ENCODE results near the gene P2RY2.
"Not testable (repeated sequence)": the region's sequence is repeated elsewhere in the genome, so short reads cannot be mapped to it uniquely, and the experiment has no call there.

The P2RY2 gene

DNA sequence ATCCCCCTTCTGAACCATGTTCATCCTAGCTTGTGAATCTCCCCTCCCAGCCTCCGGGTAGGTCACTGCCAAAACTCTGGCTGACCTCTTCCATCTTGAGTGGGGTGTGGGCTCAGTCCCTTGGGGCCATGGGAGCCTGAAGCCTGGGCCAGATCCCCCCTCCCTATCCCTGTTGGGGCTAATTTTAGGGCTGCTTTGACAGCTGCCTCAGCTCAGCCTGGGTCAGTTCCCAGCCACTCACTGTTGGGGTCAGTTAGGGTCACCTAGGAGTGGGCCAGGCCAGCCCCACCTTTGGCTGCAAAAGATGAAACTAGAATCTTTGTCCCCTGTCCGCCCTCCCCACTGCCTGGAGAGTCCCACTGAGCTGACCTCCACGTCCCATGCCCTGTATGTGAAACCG is 29.8 kb upstream of the P2RY2 start:
- DNase-seq = no peak

DNA sequence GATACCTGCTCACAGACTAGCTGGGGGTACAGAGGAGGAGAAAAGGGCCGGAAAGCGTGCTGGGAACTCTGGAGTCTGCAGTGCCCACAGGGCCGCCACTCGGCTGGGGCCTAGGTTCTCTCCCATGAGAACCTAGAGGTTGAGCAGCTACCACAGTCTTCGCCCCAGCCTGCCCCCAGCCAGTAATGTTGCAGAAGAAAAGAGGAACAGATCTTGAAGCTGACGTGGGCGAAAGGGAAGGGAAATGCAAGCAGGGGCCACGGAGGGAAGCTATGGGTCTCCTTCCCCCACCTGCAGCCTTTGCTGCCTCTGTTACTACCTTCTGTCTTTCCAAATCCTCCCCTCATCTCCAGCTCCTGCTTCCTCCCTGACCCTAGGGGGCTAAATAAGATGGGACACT is 28.8 kb upstream of the P2RY2 start:
- DNase-seq = peak; percentile 93

DNA sequence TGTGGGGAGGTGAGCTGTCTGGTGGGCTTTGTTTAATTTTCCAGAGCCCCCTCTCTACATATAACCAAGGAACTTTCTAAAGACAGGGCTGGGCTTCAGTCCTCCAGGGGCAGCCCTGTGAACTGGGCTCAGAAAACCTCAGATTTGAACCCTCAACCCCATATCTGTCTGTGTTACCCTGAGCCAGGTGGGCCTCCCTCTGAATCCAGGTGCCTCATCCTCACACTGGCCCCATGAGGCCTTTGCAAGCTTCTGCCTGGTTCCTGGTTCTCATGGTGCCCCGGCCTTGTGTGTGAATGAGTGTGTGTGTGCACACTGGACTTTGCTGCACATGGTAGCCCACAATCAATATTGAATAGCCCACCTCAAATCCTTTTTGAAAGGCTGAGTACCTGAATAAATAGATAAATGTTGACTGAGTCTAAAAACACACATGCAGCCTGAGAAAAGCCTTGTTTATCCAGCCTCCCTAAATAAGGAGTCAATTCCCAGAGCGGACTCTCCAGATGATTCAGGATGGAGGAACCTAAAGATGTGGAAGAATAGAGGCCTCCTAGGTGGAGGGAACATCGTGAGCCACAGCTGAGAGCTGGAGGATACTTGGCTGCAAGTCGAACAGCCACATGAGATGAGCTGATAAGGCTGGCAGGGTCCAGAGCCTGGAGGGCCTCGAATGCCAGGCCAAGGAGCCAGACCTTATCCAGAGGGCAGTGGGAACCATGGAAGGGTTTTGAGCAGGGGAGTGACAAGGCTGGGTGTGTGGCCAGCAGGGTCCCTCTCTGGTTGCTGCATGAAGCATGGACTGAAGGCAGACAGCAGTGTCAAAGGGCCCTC is 28.1 kb upstream of the P2RY2 start:
- DNase-seq = no peak

DNA sequence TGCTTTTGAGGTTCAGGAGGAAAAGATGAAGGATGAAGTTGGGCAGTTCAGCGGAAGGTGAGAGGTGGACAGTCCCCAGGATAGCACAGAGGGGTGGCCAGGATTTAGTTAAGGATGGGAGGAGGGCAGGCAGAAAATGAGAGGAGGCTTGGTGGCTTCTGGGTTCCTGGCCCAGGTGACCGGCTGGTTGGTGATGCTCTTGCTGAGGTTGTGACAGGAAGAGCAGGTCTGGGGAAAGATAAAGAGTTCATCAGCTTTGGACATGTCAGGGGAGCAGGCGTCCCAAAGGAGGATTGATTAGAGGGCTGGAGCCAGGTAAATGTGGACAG is 27.6 kb upstream of the P2RY2 start:
- no peak for DNase-seq

DNA sequence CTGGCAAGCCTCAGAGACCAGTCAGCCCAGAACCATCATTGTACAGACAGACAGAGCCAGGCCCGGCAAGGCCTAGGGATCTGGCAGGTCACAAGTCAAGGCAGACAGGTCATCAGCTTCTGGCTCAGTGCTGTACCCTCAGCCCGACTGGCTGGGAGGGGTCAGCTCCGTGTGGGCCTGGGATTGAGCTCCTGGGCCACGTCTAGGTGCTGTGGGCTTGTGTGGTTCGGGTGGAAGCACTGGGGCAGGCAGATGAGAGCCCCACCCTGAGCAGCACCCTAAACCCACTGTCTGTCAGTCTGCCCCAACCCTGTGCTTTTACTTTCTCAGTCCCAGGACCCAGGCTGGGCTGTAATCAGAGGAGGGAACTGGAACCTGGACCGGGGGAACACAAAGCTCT is 26.9 kb upstream of the P2RY2 start:
- DNase-seq = no peak

DNA sequence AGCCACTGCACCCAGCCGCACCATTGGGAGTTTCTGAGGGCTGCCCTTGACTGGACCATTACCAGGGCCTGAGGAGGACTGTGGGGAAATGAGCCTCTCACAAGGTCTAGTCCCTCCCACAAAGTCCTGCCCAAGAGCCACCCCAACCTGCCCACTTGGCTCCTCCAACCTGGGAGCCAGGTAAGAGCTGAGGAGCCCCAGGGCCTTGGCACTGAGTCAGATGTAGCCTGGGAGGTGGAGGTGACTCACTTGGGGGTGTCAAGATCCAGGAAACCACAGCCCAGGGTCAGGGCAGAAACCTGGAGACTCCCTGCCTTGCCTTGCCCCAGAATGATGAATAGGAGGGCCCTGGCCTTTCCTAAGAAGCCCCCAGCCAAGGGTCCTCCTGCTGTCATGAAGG is 25.8 kb upstream of the P2RY2 start:
- DNase-seq = no peak

DNA sequence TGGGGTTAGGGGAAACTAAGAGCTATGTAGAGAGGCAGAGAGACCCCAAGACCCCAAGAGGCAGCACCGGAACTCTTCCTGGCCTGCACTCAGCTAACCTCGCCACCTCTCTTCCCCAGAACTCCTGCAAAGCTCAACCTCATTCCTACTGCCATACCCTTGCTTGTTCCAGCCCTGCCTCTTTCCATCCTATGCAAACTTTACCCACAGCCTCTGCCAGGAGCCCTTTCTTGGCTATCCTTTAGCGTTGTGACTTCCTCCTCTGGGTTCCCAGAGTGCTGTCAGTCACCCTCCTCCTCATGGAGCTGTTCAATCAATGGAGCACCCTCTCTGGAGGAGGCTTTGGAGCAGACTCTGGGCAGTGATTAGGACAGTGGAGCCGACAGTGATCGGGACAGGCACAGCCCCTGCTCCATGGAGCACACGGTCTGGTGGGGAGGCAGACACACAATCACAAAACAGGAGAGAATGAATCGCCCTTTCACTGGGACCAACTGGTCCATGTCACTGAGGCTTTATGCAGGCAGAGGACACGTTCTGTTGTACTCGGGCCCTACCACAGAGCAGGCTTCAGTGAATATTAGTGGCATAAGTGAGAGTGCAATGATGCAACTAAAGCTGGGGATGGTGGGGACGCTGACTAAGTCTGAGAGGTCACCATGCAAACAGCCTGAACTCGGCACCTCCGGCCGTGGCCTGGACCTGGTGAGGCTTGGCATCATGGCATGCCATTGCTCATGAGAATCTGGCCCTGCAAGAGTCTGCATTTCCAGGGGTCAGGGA is 24.6 kb upstream of the P2RY2 start:
- no peak for DNase-seq

DNA sequence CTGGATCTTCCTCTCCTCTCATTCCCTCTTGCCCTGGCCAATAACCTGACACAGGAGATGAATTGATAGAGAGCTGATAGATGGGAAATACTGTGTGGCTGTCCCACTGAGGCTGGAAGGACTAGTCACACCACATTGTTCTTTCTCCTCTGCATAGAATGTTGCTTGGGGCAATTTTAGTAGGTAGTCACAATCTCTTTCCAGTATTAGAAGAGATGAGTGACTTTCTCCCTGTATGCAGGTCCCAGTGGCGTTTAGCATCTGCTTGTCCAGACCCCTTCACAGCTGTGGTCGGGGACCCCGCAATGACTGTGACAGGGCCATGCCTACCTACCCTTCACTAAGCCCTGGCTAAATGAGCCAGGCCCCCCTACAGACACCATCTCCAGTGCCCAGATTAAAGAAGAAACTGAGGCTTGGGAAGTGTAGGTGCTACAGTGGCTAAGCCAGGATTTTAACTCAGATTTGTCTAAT is 24.0 kb upstream of the P2RY2 start:
- no peak for DNase-seq

DNA sequence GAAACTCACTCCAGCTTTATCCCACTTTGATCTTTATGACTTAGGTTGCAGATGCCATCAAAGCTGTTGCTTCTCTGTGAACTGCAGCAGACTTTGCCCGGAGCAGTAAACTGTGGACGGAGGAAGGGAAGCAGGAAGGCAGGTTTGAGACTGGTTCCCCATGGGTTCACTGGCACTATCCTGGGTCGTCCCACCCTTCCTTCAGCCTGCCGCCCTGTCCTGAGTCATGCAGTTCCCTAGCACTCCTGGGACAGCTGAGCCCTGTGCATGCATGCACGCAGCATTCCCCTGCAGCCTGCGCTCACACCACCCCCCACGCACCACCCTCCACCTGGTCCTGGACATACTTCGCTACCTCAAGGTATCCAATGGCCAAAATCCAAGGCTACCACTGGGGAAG is 23.5 kb upstream of the P2RY2 start:
- DNase-seq = no peak

DNA sequence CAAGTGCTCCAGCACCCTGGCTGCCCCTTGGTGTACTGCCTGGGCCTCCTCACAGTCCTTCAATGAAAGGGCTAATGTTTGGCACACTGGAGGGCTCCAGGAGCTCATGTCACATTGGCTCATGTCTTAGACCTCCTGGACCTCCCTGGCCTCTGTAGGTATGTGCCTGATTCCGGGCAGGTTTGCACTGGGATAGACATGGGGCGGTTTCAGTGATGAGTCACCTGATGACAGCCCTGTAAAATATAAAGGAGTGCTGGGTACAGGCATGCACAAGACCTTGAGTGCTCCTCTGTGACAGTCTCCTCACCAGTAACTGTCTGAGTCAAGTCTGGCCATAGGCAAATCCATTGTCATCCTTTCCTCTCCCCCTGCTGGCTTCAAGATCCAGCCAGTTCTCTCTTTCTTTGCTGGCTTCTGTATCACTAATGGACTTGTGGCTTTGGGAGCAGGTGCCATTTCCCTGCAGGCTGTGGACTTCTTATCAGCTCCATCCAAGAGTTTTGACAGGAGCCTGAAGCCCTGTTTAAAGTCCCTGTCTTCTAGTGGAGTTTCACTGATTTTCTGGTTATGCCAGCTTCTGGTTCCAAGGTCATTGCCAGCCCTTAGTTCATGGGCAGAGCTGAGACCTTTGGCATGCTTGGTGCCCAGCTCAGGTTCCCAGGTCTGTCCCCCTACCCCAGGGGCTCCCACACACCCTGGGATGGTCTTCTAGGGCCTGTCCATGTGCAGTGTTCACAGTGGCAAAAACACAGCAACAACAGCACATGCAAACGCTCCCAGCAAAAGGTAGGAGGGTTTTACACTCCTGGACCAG is 22.7 kb upstream of the P2RY2 start:
- DNase-seq = no peak

DNA sequence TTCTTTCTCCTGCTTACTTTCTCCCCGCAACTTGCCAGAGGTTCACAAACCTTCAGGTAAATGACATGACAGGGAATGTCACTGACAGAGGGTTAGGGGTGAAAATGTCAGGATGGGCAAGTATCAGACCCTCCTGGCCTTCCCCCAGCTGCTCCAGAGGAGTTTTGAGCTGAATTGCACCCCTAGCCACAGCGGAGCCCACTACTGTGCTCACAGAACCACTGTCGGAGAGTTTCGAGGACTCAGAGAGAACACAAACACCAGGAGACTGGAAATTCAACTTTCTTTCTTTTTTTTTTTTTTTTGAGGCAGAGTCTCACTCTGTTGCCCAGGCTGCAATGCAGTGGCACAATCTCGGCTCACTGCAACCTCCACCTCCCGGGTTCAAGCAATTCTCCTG is 21.5 kb upstream of the P2RY2 start:
- no peak for DNase-seq

DNA sequence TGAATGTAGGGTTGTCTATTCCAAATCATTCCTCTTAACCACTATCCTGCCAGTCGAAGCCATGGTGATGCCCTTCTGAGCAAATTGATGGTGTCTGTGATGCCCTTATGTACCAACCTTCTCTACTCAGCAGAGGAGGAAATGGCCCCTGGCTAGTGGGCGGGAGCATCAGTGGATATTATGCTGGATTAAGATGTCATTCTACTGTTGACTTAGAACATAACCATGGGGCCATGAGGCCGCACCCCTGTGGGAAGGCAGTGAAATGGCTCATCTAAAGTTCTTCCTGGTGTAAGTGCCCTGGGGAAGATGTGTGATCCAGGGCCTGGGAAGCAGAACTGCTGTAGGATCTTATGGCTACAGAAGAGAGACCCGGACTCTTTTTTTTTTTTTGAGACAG is 20.7 kb upstream of the P2RY2 start:
- DNase-seq = no peak

DNA sequence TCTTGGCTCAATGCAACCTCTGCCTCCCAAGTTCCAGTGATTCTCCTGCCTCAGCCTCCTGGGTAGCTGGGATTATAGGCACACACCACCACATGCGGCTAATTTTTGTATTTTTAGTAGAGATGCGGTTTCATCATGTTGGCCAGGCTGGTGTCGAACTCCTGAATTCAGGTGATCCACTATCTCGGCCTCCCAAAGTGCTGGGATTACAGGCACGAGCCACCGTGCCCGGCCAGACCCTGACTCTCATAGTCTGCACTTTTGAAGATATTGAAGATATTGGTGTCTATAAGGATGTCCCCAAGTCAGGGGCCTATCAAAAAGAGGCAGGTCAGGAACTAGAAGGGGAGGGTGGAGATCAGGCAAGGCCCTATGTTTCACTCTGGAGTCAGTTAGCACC is 20.3 kb upstream of the P2RY2 start:
- not testable (repeated sequence) for DNase-seq

DNA sequence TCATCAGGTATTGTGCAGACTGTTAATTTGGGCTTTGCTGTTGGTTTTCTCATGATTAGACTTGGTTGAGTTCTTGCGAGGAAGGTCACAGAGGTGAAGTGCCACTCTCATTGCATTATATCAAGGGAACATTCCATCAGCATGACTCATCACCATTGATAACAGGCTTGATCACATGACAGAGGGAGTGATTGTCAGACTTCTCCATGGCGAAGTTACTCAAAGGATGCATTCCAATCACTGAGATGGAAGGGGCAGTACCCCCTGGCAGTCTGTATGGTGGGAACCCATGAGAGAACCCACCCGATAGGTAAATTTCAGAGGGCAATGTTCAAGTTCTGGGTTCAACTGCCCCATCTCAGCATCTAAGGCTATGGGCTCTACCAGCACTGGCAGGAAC is 19.4 kb upstream of the P2RY2 start:
- DNase-seq = no peak

DNA sequence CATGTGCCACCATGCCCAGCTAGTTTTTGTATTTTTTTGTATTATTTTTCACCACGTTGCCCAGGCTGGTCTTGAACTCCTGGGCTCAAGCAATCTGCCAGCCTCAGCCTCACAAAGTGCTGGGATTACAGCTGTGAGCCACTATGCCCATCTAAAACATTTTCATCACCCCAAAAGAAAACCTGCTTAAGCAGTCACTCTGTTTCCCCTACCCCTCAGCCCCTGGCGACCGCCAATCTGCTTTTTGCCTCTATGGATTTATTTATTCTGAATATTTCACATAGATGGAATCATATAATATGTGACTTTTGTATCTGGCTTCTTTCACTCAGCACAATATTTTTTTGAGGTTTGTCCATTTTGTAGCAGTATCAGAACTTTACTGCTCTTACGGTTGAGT is 18.6 kb upstream of the P2RY2 start:
- no peak for DNase-seq

DNA sequence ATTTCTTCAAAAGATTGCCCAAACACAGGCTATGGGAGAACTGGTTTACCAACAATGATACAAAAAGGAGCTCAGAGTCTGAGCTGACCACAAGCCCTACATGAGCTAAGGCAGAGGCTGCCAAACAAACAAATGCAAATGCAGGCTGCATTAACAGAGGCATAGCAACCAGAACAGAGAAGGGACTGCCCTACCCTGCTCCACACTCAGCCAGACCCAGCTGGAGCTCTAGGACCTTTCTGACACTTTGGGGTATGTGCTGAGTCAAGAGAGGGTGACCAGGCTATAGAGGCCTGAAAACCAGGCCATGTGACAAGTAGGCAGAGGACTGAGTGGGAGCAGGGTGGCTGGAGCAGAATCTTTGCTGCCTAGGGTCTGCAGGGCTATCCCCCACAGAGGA is 17.8 kb upstream of the P2RY2 start:
- no peak for DNase-seq

DNA sequence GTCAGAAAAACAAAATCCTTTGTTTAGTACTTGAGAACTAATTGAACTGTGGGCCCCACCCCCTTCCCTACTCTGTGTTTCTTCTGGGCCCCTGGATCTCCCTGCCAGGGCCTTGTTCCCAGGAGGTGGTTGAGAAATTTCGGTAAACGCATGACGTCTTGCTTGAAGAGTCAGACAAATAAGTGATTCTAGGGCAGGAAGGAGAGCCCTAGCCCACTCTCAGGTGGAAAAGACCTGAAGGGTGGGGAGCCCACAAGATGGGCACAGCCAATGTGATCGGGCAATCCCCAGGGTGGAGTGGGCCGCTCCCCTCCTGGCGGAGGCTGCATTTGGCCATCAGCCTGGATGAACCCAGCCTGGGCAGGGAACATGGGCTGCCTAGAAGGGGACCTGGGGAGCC is 16.8 kb upstream of the P2RY2 start:
- DNase-seq = no peak

DNA sequence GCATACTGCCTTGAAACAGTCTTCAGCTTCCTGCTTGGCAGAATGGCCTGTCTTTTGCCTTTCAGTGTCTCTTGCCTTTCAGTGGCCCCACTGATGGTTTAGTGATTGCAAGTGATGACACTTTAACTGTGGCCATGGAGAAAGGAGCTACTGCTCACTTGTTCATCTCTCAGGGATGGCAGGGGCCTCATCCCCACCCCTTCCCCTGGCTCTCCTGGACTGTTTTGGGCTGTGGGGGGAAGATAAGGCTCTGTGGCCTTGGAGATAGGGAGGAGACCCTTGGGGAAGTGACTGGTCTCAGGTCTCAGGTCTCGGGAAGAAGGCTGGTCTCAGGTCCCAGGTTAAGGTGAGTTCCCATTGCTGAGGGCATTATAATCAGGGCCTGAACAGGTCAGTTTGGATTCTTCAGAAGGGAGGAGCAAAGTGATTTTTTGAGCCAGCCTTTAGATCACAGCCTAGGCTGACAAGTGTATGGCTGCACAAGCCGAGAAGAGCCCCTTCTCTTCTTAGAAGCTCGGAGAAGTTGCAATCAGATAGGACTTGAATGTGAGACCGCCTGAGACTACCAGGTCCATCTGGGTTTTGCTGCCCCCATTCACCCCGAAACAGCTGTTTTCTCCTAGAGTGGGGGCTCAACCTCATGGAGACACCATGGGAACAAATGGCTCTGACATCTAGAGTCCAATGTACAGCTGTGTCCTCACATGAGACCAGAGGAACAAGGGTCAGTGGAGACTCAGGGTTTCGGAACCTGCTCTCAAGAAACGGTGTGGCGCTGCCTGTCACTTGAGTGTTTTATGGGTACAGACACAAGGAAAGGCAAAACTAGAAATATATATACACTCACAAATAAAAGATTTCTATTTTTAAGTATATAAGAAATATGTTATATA is 15.9 kb upstream of the P2RY2 start:
- DNase-seq = no peak

DNA sequence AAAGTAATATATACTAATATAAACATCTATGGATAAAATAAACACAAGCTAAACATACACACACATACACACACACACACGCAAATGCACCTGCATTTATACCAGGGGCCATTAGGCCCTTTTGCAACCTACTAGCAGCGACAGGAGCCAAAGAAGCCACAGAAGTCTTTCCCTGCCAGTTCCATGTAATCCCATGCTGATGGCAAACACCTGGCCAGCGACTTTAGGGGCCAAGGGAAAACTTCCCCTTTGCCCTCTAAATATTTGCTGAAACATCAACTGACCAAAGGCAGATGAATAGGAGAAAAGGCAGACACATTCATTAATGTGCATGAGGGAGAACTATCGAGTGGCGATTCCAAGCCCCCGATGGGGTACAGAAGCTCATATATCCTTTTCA is 14.8 kb upstream of the P2RY2 start:
- no peak for DNase-seq

DNA sequence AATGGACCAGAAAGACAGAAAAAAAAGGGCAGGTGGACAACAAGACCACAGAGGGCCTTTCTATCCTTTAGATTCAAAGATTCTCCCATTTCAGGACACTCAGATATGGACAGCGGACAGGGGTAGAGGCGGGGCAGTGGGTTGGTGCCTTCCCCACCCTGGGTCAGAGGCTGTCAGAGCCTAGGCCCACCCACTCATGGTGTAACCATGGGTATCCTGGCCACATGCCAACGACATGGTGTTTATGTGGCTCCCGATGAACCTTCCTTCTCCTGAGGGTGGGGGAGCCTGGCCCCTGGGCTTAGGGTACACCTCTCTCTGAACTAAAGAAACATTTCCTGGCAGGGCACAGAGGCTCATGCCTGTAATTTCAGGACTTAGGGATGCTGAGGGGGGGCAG is 14.3 kb upstream of the P2RY2 start:
- DNase-seq = no peak

DNA sequence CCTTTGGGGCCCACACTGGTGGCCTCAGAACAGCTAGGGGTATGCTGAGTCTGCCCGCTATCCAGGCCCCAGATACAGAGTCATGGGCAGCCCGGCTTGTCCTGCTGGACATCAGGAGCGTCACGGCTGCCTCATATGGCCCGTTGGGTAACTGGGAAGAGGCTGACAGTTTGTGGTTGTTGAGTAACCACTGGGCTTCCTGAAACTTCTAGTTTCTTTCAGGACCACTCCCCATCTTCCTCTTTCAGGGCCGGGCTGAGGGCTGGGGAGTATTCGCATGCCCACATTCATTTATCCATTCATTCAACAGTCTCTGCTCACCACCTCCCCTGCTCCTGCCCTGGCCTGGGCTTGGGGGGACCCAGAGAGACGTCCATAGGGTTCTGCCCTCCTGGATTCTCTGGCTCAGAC is 13.4 kb upstream of the P2RY2 start:
- DNase-seq = peak; percentile 95

DNA sequence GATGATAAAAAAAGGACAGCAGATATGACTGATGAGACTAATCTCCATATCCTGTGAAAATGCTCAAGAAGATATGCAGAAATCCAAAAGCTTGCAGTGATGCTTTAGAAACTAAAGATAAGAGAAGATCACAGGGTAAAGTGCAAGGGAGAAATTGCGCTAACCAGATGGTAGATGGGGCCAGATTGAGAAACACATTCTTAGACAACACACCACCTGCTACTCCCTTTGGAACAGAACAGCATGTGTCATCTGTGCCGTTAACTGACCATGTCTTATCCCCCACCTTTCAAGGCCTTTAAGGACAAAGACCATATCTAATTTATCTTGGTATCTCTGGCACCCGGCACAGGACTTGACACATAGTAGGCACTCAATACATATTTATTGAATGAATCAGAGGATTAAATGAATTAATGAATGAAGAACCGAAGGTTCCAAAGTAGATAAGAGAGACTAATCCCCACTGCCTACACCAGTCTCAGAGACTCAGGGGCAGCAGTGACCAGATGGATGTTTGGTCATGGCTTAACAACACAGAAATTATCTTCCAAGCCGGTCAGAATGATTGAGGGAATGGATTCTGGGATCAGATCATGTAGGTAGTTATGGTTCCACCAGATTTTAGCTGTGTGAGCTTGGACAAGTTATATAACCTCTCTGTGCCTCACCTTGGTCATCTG is 12.3 kb upstream of the P2RY2 start:
- peak; percentile 97 for DNase-seq

Data from GF-D8 (cell line).